Stomach (tissue), 9 donors: ENCODE results near the gene PCDH9. TPM values are rescaled to one million over a fixed set of nuclear protein-coding genes. Genes with fewer than 3 reads are reported as not detected.
A peak's percentile ranks its signal among the peaks of the same experiment; 100 is the strongest.

Experiments used
- DNase-seq, 2 donors: peaks; one replicate each; pipeline versions ENCODE4 v3.0.0 to v3.0.0-alpha.2; 2013 to 2019
- H3K27ac ChIP-seq, 5 donors: fragments of 200-600 bp in 4 of 5; sonication (generic) in 4 of 5; one replicate each; pipeline ENCODE4 v1.5.1; 2013 to 2019; ENCODE audit warnings: mild to moderate bottlenecking in 1 of 5, moderate library complexity in 1 of 5
- H3K27me3 ChIP-seq, 3 donors: fragments of 200-600 bp; sonication (generic); one replicate each; pipeline ENCODE4 v1.5.1; 2017 to 2019; ENCODE audit warnings: mixed run types in 1 of 3
- H3K36me3 ChIP-seq, 4 donors: fragments of 200-600 bp; sonication (generic); 1 replicate in 3 of 4; 2 replicates in 1 of 4; pipeline ENCODE4 v1.5.1; 2016 to 2019
- H3K4me1 ChIP-seq, 4 donors: fragments of 200-600 bp; sonication (generic); one replicate each; pipeline ENCODE4 v1.5.1; 2016 to 2019
- H3K4me3 ChIP-seq, 4 donors: fragments of 200-600 bp; sonication (generic) in 3 of 4; one replicate each; pipeline ENCODE4 v1.5.1; 2016 to 2019; ENCODE audit warnings: mild to moderate bottlenecking in 1 of 4
- H3K9me3 ChIP-seq, 4 donors: fragments of 200-600 bp; sonication (generic); one replicate each; pipeline ENCODE4 v1.5.1; 2016 to 2019
- EP300 ChIP-seq: sonication (generic); formaldehyde crosslinking; IDR thresholded peaks from one replicate; pipeline ENCODE4 v1.6.1; 2017; ENCODE audit warnings: antibody characterized with exemption
- POLR2A ChIP-seq, 4 donors: fragments of 450-650 bp; IDR thresholded peaks; one replicate each; pipeline ENCODE4 v1.6.1; 2016; ENCODE audit warnings: antibody characterized with exemption in 4 of 4, control low read depth in 2 of 4, mild to moderate bottlenecking in 1 of 4, moderate library complexity in 1 of 4
- POLR2AphosphoS5 ChIP-seq, 3 donors: sonication (generic); formaldehyde crosslinking; IDR thresholded peaks; one replicate each; pipeline ENCODE4 v1.6.1; 2016; ENCODE audit warnings: antibody characterized with exemption in 3 of 3
- WGBS, 5 donors: extraction: QIAGEN DNeasy Blood & Tissue Kit in 3 of 5; methylation state at CpG; one replicate each; pipeline versions ENCODE4 v1.1.5 to v1.1.7; 2013 to 2018; 5-methylcytosine and 5-hydroxymethylcytosine counted together
- intact Hi-C: fragments of 100-400 bp; cut with DNase I; formaldehyde crosslinking; loops from one replicate; pipeline ENCODE4 v1.15.1; 2023; ENCODE audit warnings: low total_unique reads
- polyA plus RNA-seq, 3 donors: library from polyadenylated mRNA; stranded (reverse); fragments of 200-250 nt; gene quantifications; one replicate each; pipeline ENCODE4 v1.2.3, GENCODE V29; 2013
- total RNA-seq, 5 donors: library from RNA; depleted of rRNA; stranded (reverse); fragments of >200 nt; gene quantifications; one replicate each; pipeline versions ENCODE4 v1.1.0 to v1.2.3, GENCODE V29; 2014 to 2016
- TF ChIP-seq, protein P1 (sequence below), 7 experiments: fragments of 450-650 bp in 4 of 7; fragments of 200-600 bp in 3 of 7; sonication (generic) in 3 of 7; IDR thresholded peaks; one replicate each; pipeline ENCODE4 v1.5.1; 2016 to 2019; ENCODE audit warnings: antibody characterized with exemption in 7 of 7, control low read depth in 2 of 7, mild to moderate bottlenecking in 1 of 7
- donor health status: healthy with polysubstance abuse.
- donor health status: Bipolar disorder and iron deficiency.
- donor health status: healthy.

Gene PCDH9
- total and polyA plus RNA-seq, 8 donors, result 0.40 to 36.2 (median 3.7) TPM

DNA sequence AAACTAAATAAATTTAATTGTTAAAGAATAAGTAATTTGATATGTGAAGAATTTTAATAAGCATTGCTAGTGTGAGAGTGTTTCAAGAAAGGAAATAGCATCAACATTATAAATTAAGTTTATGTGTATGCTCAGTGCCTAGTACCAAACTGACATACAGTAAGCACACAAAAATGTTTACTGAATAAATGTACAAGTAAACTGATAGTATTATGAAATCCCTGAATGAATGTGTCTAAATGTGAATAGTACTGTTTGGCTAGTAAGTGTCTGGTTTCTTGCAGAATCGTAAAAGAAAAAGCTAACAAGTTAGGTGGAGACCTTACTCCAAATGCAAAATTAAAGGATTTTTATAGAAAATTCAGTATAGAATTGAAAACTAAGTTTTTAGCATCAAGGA lies 233.6 kb downstream of the PCDH9 start:
- Histone ChIP-seq H3K4me3 (no peak overlapping the region), H3K4me1 (peaks cover 0 to 16% (median 8%) of the 10 kb centered on the region in 4 donors), H3K36me3 (no peaks in the 10 kb centered on the region), H3K27me3 (no peaks in the 10 kb centered on the region), H3K27ac (no peak overlapping the region), H3K9me3 (no peaks in the 10 kb centered on the region)
- intact Hi-C loops, result no loop called here
- TF ChIP-seq POLR2AphosphoS5 (IDR thresholded peaks at IDR 0.05) (no peak), EP300 (no peak), POLR2A (IDR thresholded peaks at IDR 0.05) (no peak)
- TF ChIP-seq, protein P1, sequence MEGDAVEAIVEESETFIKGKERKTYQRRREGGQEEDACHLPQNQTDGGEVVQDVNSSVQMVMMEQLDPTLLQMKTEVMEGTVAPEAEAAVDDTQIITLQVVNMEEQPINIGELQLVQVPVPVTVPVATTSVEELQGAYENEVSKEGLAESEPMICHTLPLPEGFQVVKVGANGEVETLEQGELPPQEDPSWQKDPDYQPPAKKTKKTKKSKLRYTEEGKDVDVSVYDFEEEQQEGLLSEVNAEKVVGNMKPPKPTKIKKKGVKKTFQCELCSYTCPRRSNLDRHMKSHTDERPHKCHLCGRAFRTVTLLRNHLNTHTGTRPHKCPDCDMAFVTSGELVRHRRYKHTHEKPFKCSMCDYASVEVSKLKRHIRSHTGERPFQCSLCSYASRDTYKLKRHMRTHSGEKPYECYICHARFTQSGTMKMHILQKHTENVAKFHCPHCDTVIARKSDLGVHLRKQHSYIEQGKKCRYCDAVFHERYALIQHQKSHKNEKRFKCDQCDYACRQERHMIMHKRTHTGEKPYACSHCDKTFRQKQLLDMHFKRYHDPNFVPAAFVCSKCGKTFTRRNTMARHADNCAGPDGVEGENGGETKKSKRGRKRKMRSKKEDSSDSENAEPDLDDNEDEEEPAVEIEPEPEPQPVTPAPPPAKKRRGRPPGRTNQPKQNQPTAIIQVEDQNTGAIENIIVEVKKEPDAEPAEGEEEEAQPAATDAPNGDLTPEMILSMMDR (IDR thresholded peaks at IDR 0.05), result no peak
- WGBS, 5 donors, result 55 to 71% (median 63%) methylated on average over 1 of the region's 1 CpG
- DNase-seq, result no peak

DNA sequence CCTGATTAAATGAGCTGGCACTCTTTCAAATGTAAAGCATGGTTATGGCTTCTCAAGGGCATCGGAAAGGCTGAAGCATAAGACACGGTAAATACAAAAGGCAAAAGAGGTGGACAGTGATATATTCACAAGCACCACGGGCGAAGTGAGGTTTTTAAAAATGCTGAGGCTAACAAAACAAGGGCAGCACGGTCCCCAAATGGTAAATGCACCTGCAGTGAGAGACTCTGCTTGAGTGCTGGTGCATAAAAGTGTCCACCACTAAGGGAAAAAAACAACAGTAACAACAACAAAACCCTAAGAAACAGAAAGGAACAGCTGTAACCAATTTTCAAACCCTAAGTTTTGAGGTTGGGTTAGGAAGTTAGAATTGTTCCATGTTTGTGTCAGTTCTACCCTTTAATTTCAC lies 234.9 kb downstream of the PCDH9 start:
- DNase-seq, result peak in 1 of 2 donors; percentile 10
- H3K4me3 ChIP-seq, result no peak overlapping the region
- 38 to 54% (median 42%) methylated on average over 5 of the region's 5 CpGs for WGBS, 5 donors
- intact Hi-C loops, result no loop called here
- H3K27me3 ChIP-seq, result no peaks in the 10 kb centered on the region
- H3K27ac ChIP-seq, result no peak overlapping the region
- peaks cover 0 to 16% (median 8%) of the 10 kb centered on the region in 4 donors for H3K4me1 ChIP-seq
- no peaks in the 10 kb centered on the region for H3K9me3 ChIP-seq
- H3K36me3 ChIP-seq, result no peaks in the 10 kb centered on the region
- TF ChIP-seq, protein P1 (IDR thresholded peaks at IDR 0.05), result no peak
- TF ChIP-seq POLR2A (IDR thresholded peaks at IDR 0.05), result no peak

DNA sequence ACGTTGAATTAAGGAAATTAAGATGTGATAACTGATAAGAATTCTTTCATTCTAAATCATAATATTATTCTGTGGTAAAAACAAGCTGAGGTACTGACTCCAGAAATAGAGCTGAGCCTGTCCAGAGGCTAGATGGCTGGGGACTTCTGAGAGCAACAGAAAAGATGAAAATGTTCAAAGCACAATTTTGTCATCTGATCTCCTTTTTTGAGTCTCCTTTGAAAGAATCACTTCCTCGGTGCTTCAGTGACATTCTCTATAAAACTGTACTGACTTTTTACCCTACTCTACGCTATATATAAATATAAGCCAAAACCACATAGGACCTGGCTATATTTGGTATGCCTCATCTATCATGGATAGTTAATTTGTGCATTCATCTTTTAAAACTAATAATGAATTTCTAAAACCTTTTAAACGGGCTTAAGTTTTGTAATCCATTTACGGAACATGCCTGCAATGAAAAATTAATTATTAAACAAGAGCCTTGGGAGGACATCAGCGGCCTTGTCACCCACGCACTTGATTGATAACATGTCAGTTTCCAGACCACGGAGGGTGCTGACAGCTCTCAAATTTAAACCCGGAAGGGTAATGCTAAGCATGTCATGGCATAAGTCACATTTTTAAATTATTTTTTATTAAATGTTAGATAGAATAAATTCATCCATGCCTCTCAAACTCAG lies 235.5 kb downstream of the PCDH9 start:
- DNase-seq, result peak in 1 of 2 donors; percentile 3
- Histone ChIP-seq H3K27ac (peak overlapping the region in 3 of 5 donors; percentile 28 to 38 (median 31)), H3K36me3 (no peaks in the 10 kb centered on the region), H3K27me3 (no peaks in the 10 kb centered on the region), H3K9me3 (no peaks in the 10 kb centered on the region), H3K4me3 (peak overlapping the region; percentile 28 to 37 (median 33)), H3K4me1 (peaks cover 0 to 16% (median 8%) of the 10 kb centered on the region in 4 donors)
- WGBS, 5 donors, result 33 to 40% (median 37%) methylated on average over 9 of the region's 9 CpGs
- intact Hi-C loops, result no loop called here
- TF ChIP-seq POLR2A (IDR thresholded peaks at IDR 0.05) (no peak), EP300 (no peak), POLR2AphosphoS5 (IDR thresholded peaks at IDR 0.05) (no peak)
- TF ChIP-seq, protein P1 (IDR thresholded peaks at IDR 0.05), result no peak

DNA sequence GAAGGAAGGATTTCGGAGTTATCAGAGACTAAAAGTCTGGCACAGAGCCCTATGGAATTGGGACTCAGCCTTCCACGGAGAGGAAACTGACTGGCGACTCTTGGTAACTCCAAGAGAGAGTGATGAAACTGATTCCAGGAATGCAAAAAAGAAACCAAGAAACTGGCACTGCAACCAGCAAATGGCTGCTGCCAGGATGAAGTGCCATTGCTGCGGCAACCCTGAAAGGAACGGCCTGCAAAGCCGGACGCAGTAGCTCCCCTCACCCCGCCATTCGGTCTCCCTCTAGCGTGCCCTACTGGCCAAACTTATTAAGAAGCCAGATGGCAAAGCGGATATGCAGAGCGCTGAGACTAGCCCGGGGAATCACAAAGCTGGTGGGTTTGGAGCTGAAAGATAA lies 236.0 kb downstream of the PCDH9 start:
- TF ChIP-seq, protein P1 (IDR thresholded peaks at IDR 0.05), result peak in 5 of 7 experiments; percentile 18 to 53 (median 37)
- no peak for TF ChIP-seq POLR2A (IDR thresholded peaks at IDR 0.05)
- TF ChIP-seq POLR2AphosphoS5 (IDR thresholded peaks at IDR 0.05), result peak in 1 of 3 donors; percentile 12
- no peak for TF ChIP-seq EP300
- intact Hi-C loops, result no loop called here
- Histone ChIP-seq H3K9me3 (no peaks in the 10 kb centered on the region), H3K27me3 (no peaks in the 10 kb centered on the region), H3K27ac (peak overlapping the region in 3 of 5 donors; percentile 28 to 38 (median 31)), H3K4me3 (peak overlapping the region; percentile 28 to 37 (median 33)), H3K4me1 (peaks cover 0 to 16% (median 8%) of the 10 kb centered on the region in 4 donors), H3K36me3 (no peaks in the 10 kb centered on the region)
- DNase-seq, result peak; percentile 61 to 84
- 24 to 38% (median 35%) methylated on average over 13 of the region's 13 CpGs for WGBS, 5 donors
